HG02642 (cell line): ENCODE results near the gene MDM1.

Experiments used
- ATAC-seq: cut with Tn5 transposase; IDR thresholded peaks from one replicate; pipeline ENCODE4 v1.9.1; 2021; ENCODE audit warnings: mild to moderate bottlenecking; ENCODE audit not compliant: unreplicated experiment, poor library complexity

MDM1 gene

DNA sequence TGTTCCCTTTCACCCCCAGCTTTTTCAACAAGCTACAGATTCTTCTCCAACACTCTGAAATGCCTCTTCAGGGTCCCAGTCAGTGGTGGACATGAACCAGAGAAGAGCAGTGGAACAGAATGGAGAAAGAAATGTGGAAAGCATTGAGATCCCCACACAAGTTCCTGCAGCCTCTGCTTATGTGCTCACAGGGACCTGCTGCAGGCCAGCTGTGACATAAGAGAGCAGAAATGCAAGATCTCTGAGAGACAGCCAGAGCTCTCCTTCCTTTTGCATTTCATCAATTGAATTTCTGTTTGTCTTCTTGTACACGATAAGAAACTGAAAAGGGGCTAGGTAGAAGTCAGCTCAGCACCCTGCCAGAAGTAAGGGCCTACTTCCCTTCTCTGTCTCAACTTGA is 6.2 kb downstream of the MDM1 start:
- no peak for ATAC-seq

DNA sequence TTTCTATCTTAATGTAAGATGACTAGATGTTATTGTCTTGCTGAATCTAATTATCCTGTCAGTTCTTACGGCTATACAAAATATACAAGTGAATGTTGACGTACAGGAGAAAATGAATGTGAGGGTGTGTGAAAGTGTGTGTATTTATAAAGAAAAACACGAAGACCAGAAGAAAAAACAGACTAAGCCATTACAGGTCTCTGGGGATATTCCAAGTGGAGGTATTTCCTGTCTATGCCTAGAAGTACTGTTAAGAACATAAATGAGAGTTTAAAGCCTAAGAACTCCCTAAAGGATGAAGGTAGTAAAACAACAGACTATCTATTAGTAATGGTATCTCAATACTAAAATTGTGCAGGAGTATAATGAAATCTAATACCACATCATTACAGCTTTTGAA is 7.6 kb downstream of the MDM1 start:
- ATAC-seq = no peak

DNA sequence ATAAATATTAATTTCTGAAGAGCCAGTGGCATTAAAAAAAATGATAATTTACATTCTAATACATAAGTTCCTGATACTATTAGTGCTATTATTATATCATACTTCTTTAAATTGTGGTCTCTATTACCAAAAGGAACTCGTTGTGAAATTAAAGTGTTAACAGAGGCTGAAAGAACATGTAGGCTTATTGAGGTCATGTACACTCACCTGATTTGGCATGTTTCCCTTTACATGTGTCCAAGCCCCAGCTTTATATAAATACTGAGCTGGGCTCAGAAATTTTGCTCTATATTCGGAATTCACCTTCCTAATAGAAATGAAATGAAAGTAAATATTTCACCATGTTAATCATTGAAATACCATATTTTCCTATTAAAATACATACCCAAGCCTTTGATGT is 11.0 kb downstream of the MDM1 start:
- ATAC-seq = no peak

DNA sequence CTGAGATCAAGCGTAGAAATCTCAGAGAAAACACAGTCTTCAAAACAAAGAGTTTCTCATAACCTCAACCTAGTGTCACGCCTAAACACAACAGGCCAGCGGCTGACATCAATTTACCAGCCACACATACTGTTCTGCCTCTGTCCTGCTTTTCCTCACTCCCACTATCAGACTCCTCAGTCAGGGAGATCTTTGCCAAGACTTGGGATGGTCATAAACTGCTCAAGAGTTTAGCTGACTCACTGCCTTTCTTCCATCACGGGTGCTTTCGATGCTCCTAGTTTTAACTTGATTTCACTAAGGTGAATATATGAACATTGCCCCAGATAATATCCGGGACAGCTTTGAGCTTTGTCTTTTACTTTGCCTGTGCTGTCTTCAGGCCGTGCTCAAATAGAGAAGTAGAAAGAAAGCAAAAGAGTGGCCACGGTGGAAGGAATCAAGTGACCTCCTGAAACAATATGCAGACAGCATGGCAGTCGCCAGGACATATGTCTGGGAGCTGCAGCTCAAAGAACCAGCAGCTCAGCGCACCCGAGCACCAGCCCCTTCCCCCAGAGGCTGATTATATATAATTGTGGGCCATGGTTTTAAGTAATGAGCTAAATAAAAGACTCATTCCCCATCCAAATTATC is 12.1 kb downstream of the MDM1 start:
- ATAC-seq = no peak

DNA sequence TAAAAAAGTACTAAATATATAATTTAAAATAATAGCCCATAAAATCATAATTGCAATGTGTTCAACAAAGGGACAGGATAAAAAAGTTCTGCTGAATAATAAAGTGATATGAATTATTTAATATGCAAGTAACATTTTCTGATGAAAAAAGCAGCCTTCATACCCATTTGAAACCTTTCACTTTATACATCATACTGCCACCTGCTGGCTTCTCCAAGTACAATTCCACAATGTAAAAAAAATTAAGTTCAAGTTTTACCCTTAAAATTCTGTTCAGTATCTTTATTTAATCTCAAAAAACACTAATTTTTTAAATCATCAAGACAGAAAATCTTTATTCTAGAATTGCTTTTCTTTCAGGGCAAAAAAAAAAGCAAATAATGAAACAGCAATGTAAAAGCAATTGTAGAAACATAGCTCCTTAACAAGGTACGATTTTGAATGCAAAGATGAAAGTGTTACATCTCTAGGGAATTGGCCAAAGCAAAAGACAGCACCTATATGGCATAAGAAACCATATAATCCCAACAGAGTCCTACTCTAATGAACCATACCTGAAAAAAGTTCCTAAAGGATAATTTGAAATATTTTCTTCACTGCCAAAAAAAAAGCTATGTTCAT is 15.0 kb downstream of the MDM1 start:
- no peak for ATAC-seq

DNA sequence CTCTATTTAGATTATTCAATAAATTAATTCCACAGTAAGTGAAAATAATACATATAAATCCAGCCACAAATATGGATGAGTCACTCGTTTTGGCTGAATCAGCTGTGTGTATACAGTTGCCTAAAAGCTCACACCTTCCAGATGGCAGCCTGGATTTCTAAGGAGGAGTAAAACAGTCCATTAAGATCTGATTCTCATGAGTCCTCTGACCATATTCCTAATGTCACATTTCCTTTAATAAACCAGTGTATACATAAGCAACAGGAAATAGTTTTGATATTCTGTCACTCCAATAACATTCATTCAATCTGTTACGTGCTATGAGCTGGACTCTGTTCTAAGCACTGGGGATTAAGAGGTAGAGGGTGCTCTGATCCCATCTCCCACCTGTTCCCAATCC is 21.8 kb downstream of the MDM1 start:
- no peak for ATAC-seq

DNA sequence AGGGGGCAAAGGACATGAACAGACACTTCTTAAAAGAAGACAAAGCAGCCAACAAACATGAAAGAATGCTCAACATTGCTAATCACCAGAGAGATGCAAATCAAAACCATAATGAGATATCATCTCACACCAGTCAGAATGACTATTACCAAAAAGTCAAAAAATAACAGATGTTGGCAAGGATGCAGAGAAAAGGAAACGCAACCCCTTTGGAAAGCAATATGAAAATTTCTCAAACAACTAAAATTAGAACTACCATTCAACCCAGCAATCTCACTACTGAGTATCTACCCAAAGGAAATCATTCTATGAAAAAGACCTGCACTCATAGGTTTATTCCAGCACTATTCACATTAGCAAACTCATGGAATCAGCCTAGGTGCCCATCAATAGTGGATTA is 25.6 kb downstream of the MDM1 start:
- no peak for ATAC-seq

DNA sequence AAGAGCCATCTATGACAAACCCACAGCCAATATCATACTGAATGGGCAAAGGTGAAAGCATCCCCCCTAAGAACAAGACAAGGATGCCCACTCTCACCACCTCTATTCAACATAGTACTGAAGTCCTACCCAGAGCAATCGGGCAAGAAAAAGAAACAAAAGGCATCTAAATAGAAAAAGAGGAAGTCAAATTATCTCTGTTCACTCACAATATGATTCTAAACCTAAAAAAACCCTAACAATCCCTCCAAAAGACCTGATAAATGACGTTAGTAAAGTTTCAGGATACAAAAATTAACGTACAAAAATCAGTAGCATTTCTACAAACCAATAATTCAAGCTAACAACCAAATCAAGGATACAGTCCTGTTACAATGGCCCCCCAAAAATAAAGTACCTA is 26.9 kb downstream of the MDM1 start:
- peak; percentile 54 for ATAC-seq

DNA sequence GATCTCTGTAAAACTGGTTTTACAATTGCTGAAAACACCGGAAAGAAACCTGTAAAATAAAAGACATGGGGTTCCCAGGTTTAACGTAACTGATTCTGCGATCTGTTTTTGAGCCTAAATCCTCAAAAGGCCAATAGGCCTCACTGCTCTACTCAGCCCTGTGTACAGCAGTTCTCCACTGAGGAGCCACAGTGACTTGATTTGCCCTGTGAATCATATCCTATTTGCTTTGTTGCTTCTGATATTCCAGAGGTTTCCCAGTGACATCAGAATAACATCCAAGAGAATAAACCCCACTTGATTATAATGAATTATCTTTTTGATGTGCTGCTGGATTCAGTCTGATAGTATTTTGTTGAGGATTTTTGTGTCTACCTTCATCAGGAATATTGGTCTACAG is 27.5 kb downstream of the MDM1 start:
- no peak for ATAC-seq

DNA sequence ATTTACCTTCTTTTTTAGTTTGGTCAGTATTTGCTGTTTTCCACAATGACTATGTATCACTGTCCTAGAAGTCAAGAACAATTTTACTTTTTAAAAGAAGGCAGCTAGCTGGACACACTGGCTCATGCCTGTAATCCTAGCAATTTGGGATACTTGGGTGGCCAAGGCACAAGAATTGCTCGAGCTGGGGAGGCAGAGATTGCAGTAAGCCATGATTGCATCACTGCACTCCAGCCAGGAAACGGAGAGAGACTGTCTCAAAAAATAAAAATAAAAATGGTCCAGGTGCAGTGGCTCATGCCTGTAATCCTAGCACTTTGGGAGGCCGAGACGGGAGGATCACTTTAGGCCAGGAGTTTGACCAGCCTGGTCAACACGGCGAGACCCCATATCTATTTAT is 28.3 kb downstream of the MDM1 start:
- ATAC-seq = no peak

DNA sequence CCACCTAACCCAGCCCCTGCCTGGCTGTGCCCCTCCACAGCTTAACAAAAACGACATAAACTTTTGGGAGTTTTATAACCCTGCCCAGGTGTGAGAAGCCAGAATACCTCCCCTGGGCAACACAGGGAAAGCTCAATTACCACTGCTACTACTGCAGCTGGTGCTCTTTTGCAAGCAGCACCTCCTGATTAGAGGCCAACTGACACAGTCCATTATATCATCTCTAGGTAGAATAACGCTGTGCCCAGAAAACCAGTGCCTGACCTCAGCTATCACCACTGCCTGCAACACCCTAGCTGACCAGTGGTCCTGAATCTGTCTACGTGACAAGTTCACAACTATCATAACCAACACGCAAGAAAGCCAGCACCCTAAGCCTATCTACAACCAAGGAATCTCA is 34.2 kb downstream of the MDM1 start:
- no peak for ATAC-seq

DNA sequence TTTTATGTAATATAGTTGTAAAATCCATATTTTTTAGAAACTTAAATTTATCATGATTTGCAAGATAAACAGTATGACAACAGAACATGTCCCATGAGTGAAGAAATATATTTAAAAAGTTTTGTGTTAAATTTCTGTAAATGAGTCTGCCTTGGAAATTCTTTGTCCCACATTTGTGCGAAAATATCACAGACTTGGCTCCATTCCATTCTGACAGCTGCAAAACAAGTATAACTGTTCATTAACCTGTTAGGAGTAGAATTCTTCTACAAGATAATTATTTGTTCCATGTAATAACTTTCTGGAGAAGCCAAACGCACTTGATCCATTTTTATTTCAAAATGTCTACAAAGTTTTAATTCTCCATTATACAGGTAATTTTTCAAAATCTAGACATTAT is 37.9 kb downstream of the MDM1 start:
- no peak for ATAC-seq

DNA sequence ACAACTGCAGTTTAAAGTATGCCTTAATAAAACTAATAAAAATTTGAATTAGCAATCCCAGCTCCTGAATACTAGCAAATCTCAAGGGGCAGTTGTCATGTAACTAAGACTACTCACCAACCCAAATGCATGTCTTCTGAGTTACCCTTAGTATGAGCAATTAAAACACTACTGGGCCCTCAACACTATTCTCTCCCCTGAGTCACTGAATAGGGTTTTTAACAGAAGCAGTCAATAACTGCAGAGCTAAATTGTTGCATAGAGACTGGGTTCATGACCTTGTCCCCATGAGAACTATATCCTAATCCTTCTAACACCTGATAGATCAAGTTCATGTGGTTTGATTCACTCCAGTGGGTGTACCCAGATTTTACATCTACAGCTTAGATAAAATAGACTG is 38.8 kb downstream of the MDM1 start:
- no peak for ATAC-seq

DNA sequence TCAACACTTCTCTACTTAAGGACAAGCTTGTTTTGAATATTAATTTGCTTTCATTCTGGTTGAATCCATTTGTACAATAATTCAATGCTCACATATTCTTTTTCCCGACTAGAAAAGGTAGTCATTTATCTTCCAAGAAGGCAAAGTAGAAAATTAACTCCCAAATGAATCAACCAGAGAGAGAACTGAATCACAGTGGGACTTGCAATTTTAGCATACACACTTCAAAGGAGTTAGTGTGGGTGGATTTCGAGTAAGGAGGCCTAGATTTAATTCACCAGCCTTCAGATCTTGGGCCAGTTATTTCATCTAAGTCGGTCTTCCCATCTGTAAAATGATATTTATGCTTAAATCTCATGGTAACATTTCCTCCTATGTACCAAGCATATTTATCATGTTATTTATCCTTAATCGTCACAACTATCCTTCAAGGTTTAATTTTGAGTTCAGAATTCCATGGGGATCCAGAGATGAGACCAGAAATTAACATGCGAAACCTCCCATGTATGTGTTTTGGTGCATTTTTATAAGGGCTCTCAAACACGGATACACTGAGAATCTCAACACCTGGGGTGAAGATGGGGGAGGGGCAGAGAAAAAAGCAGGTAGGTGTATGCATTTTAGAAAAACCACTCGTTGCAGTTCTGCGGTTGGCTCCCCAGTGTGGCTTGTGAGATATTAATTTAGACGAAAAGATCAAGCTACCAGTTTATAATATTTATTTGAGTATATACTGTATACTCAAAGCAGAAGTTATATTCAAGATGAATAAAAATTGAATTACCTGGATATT is 39.8 kb downstream of the MDM1 start:
- ATAC-seq = no peak

DNA sequence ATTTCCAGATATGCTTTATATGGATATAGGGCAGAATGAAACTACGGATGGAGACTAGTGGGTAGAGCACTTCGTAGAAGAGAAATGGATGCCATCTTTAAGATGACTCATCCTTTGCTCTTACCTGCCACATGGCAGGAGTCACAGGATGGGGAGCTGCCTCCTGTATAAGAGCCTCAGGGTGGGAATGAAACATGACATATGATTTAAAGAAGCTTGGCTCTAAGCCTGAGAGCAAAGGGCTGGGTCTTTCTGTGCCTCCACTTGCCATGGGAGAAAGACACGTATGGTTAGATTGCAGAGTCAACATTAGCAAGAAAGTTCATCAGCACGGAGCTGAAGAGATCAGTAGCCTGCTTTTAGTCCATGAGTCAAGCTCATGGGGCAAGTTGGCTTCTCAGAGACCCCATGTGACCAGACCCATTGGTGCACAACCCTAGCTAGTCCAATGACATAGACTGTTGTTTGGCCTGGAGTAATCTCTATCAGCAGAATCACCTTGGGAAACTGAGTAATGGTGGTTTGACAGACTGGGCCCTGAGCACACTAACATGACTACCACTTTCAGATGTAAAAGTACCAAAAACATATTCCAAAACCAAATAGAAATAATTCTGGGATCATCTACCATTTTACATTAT is 40.6 kb downstream of the MDM1 start:
- ATAC-seq = no peak

DNA sequence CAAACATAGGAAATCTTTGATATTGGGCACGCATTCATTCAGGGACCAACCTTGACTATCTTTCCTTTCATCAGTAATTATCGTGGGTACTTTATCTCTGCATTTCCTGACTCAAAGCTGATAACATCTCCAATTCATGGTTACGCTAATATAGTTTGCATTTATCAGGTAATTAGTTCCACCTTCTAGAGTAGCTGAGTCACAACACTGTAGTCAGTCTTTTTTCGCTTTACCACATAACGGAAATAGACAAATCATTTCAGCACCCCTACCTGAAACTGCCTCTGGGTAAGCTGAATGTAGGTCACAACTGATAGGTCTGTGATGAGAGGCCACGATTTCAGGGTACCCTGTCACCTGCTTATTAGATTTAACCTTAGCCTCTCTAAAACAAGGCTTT is 42.0 kb downstream of the MDM1 start:
- ATAC-seq = peak; percentile 91

DNA sequence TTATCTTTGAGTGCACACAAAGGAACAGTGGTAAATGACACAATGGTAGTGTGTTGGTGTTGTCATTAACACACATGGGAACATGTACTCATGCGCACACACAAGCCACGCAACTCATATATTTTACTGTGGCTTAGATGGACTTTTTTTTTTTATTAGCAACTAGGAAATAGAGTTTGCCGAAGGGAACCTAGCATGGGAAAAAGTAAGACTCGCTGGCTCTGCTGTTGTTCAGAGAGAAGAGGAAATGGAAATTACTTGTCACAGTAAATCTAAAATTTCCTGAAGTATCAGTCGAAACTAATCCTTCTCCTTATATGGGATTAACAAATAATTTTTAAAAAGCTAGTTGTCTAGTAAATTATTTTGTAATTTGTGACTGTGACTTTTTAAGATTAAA is 45.1 kb downstream of the MDM1 start:
- ATAC-seq = no peak

DNA sequence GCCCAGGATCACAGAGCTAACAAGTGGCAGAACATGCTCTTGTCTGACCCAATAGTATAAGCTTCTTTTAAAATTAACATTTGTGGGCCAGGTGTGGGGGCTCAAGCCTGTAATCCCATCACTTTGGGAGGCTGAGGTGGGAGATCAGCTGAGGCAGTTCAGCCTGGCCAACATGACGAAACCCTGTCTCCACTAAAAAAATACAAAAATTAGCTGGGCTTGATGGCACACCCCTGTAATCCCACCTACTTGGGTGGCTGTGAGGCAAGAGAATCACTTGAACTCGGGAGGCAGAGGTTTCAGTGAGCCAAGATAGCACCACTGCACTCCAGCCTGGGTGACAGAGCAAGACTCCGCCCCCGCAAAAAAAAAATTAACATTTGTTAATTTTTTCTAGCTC is 45.8 kb downstream of the MDM1 start:
- no peak for ATAC-seq

DNA sequence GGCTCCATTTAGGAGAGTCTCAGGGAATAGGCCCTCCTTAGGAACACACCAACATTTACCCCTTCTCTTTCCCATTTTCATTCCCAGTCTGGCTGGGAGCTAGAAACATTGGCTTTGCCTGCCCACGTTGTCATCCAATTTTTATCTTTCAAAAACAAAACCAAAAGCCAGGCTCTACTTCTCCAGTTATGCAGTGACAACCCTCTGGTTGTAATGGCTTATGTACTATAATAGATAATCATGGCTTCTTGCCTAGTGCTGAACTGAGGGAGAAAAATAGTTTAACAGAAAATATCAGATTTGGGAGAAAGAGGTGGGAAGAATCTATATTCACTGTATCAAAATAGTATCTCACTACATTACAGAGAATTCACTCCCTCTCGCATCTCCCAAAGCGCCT is 46.6 kb downstream of the MDM1 start:
- no peak for ATAC-seq

DNA sequence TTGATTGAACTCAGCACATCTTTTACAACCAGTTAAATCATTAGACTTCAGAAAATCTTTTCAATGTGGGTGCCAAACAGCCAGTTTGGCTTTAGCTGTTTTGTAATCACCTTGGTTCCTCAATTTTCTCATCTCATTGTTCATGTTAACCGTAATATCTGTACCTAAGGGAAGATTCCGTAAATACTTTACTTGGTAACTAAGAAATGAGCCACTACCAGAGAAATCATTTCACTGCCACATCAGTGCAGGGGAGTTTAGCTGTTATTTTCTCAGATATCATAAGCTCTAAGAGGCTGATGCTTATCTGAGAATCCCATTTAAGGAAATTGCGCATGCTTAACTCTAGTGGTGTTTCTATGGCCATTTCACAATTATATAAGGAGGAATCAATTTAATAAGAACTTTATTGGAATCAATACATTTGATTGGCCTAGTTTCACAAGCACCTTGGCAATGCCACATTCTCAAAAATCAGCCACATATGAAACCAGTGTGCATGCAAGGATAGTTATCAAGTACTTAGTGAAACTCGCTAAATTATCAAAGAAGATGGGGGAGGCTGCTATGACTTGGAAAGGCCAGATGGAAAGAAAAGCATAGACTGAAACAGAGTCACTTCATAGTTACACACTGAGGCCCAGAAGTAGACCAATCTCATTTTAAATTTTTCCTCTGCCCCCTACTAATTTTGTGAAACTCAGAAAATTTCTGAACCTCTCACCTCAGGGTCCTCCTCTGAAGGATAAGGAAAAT is 50.7 kb downstream of the MDM1 start:
- no peak for ATAC-seq

DNA sequence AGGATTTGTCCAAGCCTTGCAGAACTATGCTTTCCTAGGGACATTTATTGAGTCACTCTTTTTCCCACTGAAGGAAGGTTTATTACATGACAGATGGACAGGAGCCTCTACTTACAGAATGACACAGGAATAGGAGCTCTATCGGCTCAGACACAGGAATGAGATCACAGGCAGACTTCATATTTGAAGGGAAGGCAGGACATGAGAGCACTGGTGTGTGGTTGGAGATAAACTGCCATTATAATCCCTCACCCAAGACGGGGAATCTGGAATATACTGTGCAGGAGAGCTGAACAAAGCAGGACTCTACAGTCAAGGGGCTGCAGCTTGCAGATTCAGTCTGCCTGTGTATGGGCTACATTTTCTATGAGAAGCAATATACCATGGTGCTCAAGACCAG is 51.9 kb downstream of the MDM1 start:
- no peak for ATAC-seq
